Measurements from ENCODE around the gene GREB1L.
"Not testable (repeated sequence)": the region's sequence is repeated elsewhere in the genome, so short reads cannot be mapped to it uniquely, and the experiment has no call there.

The GREB1L gene

GRCh38 chr18:21366896-21367295, 124.9 kb downstream of the GREB1L start:
- no peak for DNase-seq (ENCODE audit: low read depth in 2 of 2)

GRCh38 chr18:21369146-21369545, 127.1 kb downstream of the GREB1L start:
- no peak for DNase-seq (ENCODE audit: low read depth in 2 of 2)

- DNase-seq (ENCODE audit: low read depth in 2 of 2), result not testable (repeated sequence)
These were observed 127.6 kb downstream of the GREB1L start for GRCh38 chr18:21369597-21369996.

DNA sequence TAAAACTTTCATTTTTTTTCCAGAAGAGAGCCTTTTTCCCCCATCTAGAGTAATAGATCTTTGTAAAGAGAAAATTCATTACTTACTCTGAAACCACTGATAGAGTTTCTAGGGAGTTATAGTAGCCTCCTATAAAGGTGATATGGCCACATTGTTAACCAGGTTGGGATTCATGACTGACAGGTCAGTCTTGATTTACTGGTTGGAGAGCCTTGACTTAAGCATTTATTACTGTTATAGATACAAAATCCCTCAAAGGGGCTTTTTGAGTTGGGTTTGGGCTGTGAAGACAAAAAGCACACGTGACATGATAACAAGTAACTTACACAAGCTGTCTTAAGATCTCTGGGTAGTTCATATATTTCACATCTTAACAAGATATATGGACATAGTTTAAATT, 141.0 kb downstream of the GREB1L start:
- DNase-seq (ENCODE audit: low read depth in 2 of 2), result no peak

GRCh38 chr18:21386523-21387240, 144.7 kb downstream of the GREB1L start:
- no peak for DNase-seq (ENCODE audit: low read depth in 2 of 2)

DNA sequence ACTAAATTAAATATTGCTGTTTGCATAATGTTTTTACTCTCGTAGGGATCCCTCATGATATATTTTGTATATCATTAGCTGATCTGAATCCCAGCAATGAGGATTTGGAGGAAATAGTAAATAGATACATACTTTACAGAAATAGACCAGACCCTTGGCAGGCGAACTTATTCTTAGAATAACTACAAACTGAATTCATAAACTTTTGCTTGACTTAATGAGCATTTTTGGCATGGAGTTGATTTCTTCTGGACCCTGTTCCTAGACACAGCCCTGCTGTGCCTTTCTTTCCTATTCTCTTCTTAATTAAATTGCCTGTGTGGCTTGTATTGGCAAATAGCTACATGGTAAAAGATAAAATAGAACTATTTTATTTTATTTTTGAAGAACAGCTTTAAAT, 145.9 kb downstream of the GREB1L start:
- DNase-seq (ENCODE audit: low read depth in 2 of 2), result no peak

- DNase-seq (ENCODE audit: low read depth in 2 of 2), result no peak
These were observed 147.3 kb downstream of the GREB1L start for GRCh38 chr18:21389283-21389682.

- no peak for DNase-seq (ENCODE audit: low read depth in 2 of 2)
These were observed 147.9 kb downstream of the GREB1L start for GRCh38 chr18:21389903-21390302.

- DNase-seq (ENCODE audit: low read depth in 2 of 2), result no peak
These were observed 149.1 kb downstream of the GREB1L start for GRCh38 chr18:21391074-21391673.

- DNase-seq (ENCODE audit: low read depth in 2 of 2), result no peak
These were observed 152.0 kb downstream of the GREB1L start for GRCh38 chr18:21393986-21394385.

- no peak for DNase-seq (ENCODE audit: low read depth in 2 of 2)
These were observed 156.1 kb downstream of the GREB1L start for GRCh38 chr18:21398121-21398520.

DNA sequence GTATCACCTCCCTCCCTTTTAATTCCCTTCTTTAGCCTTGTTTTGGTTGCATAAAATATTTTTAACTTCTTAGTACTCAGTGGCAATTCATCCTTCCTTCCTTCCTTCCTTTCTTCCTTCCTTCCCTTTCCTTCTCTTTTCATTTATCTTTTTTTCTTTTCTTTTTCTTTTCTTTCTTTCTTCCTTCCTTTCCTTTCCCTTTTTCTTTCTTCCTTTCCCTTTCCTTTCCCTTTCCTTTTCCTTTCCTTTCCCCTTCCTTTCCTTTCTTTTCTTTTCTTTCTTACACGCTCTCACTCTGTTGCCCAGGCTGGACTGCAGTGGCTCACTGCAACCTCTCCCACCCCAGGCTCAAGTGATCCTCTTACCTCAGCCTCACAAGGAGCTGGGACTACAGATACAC, 160.2 kb downstream of the GREB1L start:
- DNase-seq (ENCODE audit: low read depth in 2 of 2), result no peak

GRCh38 chr18:21404426-21404825, 162.4 kb downstream of the GREB1L start:
- DNase-seq (ENCODE audit: low read depth in 2 of 2), result no peak

DNA sequence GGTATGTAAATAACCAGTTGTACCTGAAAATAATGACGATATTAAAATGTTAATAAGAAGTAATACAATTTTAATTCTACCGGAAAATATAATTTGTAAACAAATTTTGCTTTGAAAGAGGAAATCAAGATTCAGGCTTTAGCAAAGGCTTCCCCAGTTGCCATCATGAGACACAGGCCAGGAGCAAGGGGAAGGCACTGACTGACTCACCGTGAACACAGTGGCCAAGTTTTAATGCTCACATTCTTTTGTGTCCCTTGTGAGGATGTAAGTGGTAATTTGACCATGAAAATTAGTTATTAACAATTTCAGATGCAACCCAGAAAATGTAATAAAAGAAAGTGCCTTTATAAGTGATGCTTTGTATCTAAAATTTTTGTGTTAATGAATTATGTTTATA, 164.1 kb downstream of the GREB1L start:
- no peak for DNase-seq (ENCODE audit: low read depth in 2 of 2)

DNA sequence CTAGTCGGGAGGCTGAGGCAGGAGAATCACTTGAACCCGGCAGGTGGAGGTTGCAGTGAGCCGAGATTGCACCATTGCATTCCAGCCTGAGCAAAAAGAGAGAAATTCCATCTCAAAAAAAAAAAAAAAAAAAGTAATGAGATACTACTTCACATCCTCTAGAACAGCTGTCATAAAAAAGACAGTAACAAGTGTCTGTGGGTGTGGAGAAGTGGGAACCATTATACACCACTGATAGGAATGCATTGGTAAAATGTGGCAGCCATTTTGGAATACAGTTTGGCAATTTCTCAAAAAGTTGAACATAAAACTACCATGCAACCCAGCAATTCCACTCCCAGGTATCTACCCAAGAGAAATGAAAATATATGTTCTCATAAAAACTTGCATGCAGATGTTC, 166.6 kb downstream of the GREB1L start:
- DNase-seq (ENCODE audit: low read depth in 2 of 2), result no peak

DNA sequence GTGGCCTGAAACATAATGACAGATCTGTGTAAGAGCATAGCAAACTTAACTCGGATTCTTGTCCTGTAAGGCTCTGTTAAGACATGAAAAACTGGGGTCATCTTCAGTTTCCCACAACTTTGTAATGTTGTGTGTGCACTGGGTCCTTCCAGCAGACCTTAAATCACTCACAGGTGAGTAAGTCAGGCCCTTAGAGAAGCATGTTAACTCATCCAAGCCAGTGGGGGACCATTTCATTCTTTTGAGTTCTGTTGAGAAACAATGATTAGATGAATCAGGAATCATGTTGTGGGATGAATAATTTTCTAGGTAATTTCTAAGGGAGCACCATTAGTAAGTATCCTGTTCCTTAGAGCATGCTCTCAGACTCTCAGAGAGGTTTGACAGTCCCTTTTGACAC, 191.4 kb downstream of the GREB1L start:
- no peak for DNase-seq (ENCODE audit: low read depth in 2 of 2)

GRCh38 chr18:21439431-21439846, 197.4 kb downstream of the GREB1L start:
- DNase-seq (ENCODE audit: low read depth in 2 of 2), result no peak

DNA sequence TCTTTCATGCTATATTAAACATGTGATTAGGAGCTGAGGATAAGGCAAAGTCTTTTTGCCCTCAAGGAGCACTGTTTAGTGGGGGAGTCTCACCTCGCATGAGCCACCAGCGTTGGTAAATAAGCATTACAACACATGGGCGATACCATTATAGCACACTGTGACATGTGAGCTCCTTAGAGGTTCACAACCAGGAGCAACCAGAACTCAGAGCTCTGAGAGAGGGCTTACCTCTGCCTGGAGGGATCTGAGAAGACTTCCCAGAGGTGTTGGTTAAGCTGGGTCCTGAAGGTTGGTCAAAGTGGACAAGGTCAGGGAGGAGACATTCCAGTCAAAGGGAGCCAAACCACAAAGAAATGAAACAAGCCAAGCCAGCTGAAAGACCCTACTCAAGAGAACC, 199.6 kb downstream of the GREB1L start:
- no peak for DNase-seq (ENCODE audit: low read depth in 2 of 2)

DNA sequence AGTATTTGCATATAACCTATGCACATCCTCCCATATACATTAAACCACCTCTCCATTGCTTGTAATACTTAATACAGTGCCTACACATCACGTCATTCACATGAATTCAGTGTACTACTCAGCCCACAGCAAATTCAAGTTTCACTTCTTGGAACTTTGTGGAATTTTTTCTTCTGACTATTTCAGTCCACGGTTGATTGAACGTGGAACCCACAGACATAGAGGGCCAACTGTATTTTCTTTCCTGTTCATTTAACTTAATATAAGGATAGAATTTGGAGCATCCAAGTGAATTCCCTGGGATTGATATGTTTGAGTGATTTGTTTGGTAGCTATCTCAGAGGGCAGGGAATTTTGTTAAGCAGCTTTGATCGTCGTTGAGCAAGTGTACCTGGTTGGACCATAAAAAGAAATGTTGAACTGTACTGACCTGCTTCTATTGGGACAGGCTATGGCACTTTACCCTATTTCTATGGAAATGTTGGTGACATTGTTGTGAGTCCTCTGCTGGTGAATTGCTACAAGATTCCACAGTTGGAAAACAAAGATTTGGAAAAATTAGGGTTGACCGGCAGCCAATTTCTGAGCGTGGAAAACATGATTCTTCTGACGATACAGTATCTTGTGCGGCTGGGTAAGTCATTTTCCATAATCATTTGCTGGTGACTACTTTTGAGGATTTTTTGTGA, 201.9 kb downstream of the GREB1L start:
- no peak for DNase-seq (ENCODE audit: low read depth in 2 of 2)

DNA sequence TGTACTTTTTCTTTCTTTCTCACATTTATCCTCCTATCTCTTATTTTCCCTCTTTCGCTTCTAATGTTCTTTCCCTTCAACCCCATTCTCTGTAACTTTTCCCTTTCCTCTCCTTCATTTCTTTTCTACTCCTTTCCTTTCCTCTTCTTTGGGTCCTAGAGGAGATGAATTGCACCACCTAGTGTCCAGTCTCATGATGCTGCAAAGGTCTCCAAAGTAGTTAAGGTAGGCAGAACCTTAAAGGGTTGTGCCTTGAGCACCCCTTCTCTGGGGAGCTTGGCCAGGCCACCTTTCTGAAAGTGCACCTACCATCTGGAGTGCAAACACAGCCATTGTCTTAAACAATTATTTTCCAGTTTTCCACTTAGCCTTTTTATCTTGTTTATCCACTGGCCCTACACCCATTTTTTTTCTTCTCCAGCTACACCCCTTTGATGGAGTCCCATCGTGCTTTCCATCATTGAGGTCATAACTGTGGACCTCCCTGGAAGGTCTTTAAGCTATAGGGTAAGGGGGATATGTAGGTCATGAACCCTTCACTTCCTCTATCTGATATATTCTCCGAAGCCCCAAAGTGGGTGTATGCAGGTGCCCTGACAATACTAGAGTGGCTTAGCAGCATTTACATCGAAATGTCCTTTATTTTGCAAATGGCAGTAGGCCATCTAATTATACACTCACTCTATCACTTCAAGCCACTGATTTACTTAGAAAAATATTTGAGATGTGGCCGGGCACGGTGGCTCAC, 202.6 kb downstream of the GREB1L start:
- DNase-seq (ENCODE audit: low read depth in 2 of 2), result no peak

DNA sequence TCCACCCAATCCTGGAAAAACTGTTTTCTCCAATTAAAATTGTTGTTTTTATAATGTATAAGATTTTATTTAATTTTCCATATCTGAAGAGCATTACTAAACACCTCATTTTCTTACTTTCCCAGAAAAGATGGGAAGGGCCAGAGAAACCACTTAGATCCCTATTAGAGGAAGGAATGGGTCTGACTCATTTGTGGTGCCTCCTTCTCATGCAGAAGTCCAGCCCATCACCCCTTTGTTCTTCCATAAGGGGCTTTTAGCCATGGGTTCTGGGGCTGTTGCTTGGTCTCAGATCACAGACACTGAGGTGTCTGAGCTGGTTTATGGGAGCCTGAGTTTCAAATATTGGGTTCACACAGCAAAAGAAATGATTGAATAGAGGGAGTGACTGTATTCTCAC, 206.3 kb downstream of the GREB1L start:
- no peak for DNase-seq (ENCODE audit: low read depth in 2 of 2)

Measured in activated CD4-positive, alpha-beta T cell treated with anti-CD3 and anti-CD28 coated beads for 24 hours (primary cell).